ENCODE results near the gene ITSN1. TPM values are rescaled to one million over a fixed set of nuclear protein-coding genes. Genes with fewer than 3 reads are reported as not detected.

ITSN1 gene
- total and polyA plus RNA-seq, 4 donors, result 20.3 to 112 (median 40.2) TPM

GRCh38 chr21:33817663-33818451, 175.6 kb downstream of the ITSN1 start:
- no peak for DNase-seq (ENCODE audit: low spot score)
- Histone ChIP-seq H3K27ac (ENCODE audit: low read depth in 1 of 2, low read length in 2 of 2) (no peak overlapping the region), H3K27me3 (ENCODE audit: control insufficient read depth in 4 of 4, insufficient read depth in 4 of 4, low read length in 3 of 4) (no peaks in the 10 kb centered on the region), H3K4me1 (ENCODE audit: control insufficient read depth in 4 of 4, insufficient read depth in 4 of 4, low read length in 3 of 4) (peaks cover 0 to 2% (median 0%) of the 10 kb centered on the region in 4 donors), H3K9me3 (ENCODE audit: control insufficient read depth in 4 of 4, low read length in 3 of 4) (no peaks in the 10 kb centered on the region), H3K36me3 (ENCODE audit: control insufficient read depth in 4 of 4, insufficient read depth in 3 of 4, low read depth in 1 of 4, low read length in 3 of 4) (peaks cover 6 to 59% (median 34%) of the 10 kb centered on the region in 4 donors), H3K9ac (ENCODE audit: low read depth in 1 of 2, low read length in 2 of 2) (no peak overlapping the region), H3K4me3 (ENCODE audit: low read depth in 1 of 3, low read length in 3 of 3) (no peak overlapping the region)
- WGBS, result 80% methylated on average over 6 of the region's 6 CpGs
- TF ChIP-seq ATF3 (IDR thresholded peaks at IDR 0.05) (no peak), FOXA2 (IDR thresholded peaks at IDR 0.05) (no peak), GABPA (IDR thresholded peaks at IDR 0.05 in 1 of 2, conservative IDR thresholded peaks at IDR 0.05 in 1 of 2) (no peak), TAF1 (conservative IDR thresholded peaks at IDR 0.05) (no peak), REST (IDR thresholded peaks at IDR 0.05) (no peak), YY1 (IDR thresholded peaks at IDR 0.05) (no peak)

GRCh38 chr21:33820230-33820770, 178.0 kb downstream of the ITSN1 start:
- Histone ChIP-seq H3K9ac (ENCODE audit: low read depth in 1 of 2, low read length in 2 of 2) (no peak overlapping the region), H3K4me1 (ENCODE audit: control insufficient read depth in 4 of 4, insufficient read depth in 4 of 4, low read length in 3 of 4) (peaks cover 0 to 2% (median 0%) of the 10 kb centered on the region in 4 donors), H3K9me3 (ENCODE audit: control insufficient read depth in 4 of 4, low read length in 3 of 4) (no peaks in the 10 kb centered on the region), H3K27ac (ENCODE audit: low read depth in 1 of 2, low read length in 2 of 2) (no peak overlapping the region), H3K36me3 (ENCODE audit: control insufficient read depth in 4 of 4, insufficient read depth in 3 of 4, low read depth in 1 of 4, low read length in 3 of 4) (peaks cover 9 to 53% (median 28%) of the 10 kb centered on the region in 4 donors), H3K4me3 (ENCODE audit: low read depth in 1 of 3, low read length in 3 of 3) (no peak overlapping the region), H3K27me3 (ENCODE audit: control insufficient read depth in 4 of 4, insufficient read depth in 4 of 4, low read length in 3 of 4) (no peaks in the 10 kb centered on the region)
- no peak for TF ChIP-seq HNF4G (IDR thresholded peaks at IDR 0.05)
- TF ChIP-seq EGR1 (IDR thresholded peaks at IDR 0.05; ENCODE audit: low read depth in 2 of 2), result no peak
- no peak for TF ChIP-seq SP1 (IDR thresholded peaks at IDR 0.05)
- TF ChIP-seq MAX (IDR thresholded peaks at IDR 0.05), result no peak
- TF ChIP-seq TAF1 (conservative IDR thresholded peaks at IDR 0.05), result no peak
- TF ChIP-seq FOXA2 (IDR thresholded peaks at IDR 0.05), result no peak
- no peak for TF ChIP-seq YY1 (IDR thresholded peaks at IDR 0.05)
- no peak for TF ChIP-seq CTCF (IDR thresholded peaks at IDR 0.05; ENCODE audit: low read depth, low read length, missing input control)
- DNase-seq (ENCODE audit: low spot score), result no peak

Measured in liver (tissue), 9 donors.